Heart left ventricle (tissue), 16 donors: ENCODE data around the gene SMC3. TPM values are rescaled to one million over a fixed set of nuclear protein-coding genes. Genes with fewer than 3 reads are reported as not detected.

Experiments
- ATAC-seq, 4 donors: fragments of 200-7000 bp; cut with Tn5 transposase; one replicate each; pipeline ENCODE4 v1.9.1; 2020 to 2022; ENCODE audit warnings: moderate library complexity in 4 of 4, mild to moderate bottlenecking in 3 of 4, moderate number of reproducible peaks in 1 of 4
- DNase-seq, 5 donors: peaks; one replicate each; pipeline ENCODE4 v3.0.0-alpha.2; 2020
- H3K27ac ChIP-seq, 12 donors: fragments of 200-600 bp; sonication (generic) in 4 of 12; one replicate each; pipeline versions ENCODE4 v1.5.0 to v1.8.0; 2016 to 2022; ENCODE audit warnings: mild to moderate bottlenecking in 2 of 12
- H3K27me3 ChIP-seq, 9 donors: fragments of 200-600 bp; sonication (generic) in 2 of 9; one replicate each; pipeline versions ENCODE4 v1.5.1 to v1.8.0; 2016 to 2022; ENCODE audit warnings: mild to moderate bottlenecking in 3 of 9
- H3K36me3 ChIP-seq, 9 donors: fragments of 200-600 bp; sonication (generic) in 2 of 9; one replicate each; pipeline versions ENCODE4 v1.5.0 to v1.8.0; 2018 to 2022; ENCODE audit warnings: mild to moderate bottlenecking in 2 of 9
- H3K4me1 ChIP-seq, 12 donors: fragments of 200-600 bp; sonication (generic) in 4 of 12; one replicate each; pipeline versions ENCODE4 v1.5.0 to v1.8.0; 2016 to 2022; ENCODE audit warnings: mild to moderate bottlenecking in 3 of 12
- H3K4me3 ChIP-seq, 12 donors: fragments of 200-600 bp; sonication (generic) in 4 of 12; one replicate each; pipeline versions ENCODE4 v1.5.0 to v1.8.0; 2017 to 2022; ENCODE audit warnings: mild to moderate bottlenecking in 9 of 12, moderate library complexity in 4 of 12
- H3K9me3 ChIP-seq, 12 donors: fragments of 200-600 bp; sonication (generic) in 4 of 12; one replicate each; pipeline versions ENCODE4 v1.5.0 to v1.8.0; 2016 to 2022; ENCODE audit warnings: mild to moderate bottlenecking in 1 of 12
- POLR2A ChIP-seq, 2 donors: fragments of 450-650 bp; IDR thresholded peaks; one replicate each; pipeline ENCODE4 v1.6.1; 2017; ENCODE audit warnings: antibody characterized with exemption in 2 of 2, mild to moderate bottlenecking in 2 of 2, moderate library complexity in 2 of 2
- WGBS, 4 donors: extraction: QIAGEN DNeasy Blood & Tissue Kit in 2 of 4; methylation state at CpG; one replicate each; pipeline versions ENCODE4 v1.1.5 to v1.1.7; 2013 to 2018; 5-methylcytosine and 5-hydroxymethylcytosine counted together
- intact Hi-C, 10 donors: fragments of 100-400 bp; cut with DNase I; formaldehyde crosslinking; loops; one replicate each; pipeline versions ENCODE4 v1.11.1 to v1.14.2; 2022
- polyA plus RNA-seq, 2 donors: library from polyadenylated mRNA; stranded (reverse); fragments of 200-250 nt; gene quantifications; one replicate each; pipeline ENCODE4 v1.2.3, GENCODE V29; 2013
- total RNA-seq, 9 donors: library from RNA; depleted of rRNA in 2 of 9; stranded (reverse); fragments of >200 nt in 2 of 9; fragmentation: NEBNext Ultra II Directional in 3 of 9; extraction: Animal tissue kit (Norgen Biotek cat#: 25700) in 3 of 9; gene quantifications; one replicate each; pipeline versions ENCODE4 v1.1.0 to v1.2.4, GENCODE V29; 2016 to 2023
- TF ChIP-seq, protein P1 (sequence below), 12 donors: fragments of 200-600 bp; sonication (generic) in 4 of 12; IDR thresholded peaks; one replicate each; pipeline versions ENCODE4 v1.5.0 to v1.8.0; 2018 to 2022; ENCODE audit warnings: antibody characterized with exemption in 12 of 12, mild to moderate bottlenecking in 5 of 12
- donor health status: ischemic (EF 13 %, LVEDD 7.1; RV severe dilation, severe dysfunction).
- donor health status: healthy with polysubstance abuse.
- donor health status: DM: no; HTN: yes; CAD: no.
- donor health status: DM: no; HTN: no; CAD: no.
- donor health status: ischemic (EF 25% LVEDD 6.9; RV normal size, moderate dysfunction).
- donor health status: ischemic (EF 25% LVEDD 5.7; RV mildly dilated, moderate dysfunction).
- donor health status: healthy.
- donor health status: DM: yes; HTN: yes; CAD: no.
- donor health status: ischemic (EF 35%, LVEDD 5.7; RV mildly dilated, moderate dysfunction).
- donor health status: nonischemic (EF 11% LVEDD 7.7; RV severe dilation, severe dysfunction).
- donor health status: DM: yes; HTN: yes; CAD: no.
- donor health status: PGD.
- donor health status: ischemic (EF 29% LVEDD 5.4; RV normal size, mild dysfunction).
- donor health status: nonischemic (EF 23%, LVEDD 6.1; RV moderate dilation, normal function).

The SMC3 gene
- total and polyA plus RNA-seq, 11 donors, result 12.0 to 29.2 (median 19.6) TPM

DNA sequence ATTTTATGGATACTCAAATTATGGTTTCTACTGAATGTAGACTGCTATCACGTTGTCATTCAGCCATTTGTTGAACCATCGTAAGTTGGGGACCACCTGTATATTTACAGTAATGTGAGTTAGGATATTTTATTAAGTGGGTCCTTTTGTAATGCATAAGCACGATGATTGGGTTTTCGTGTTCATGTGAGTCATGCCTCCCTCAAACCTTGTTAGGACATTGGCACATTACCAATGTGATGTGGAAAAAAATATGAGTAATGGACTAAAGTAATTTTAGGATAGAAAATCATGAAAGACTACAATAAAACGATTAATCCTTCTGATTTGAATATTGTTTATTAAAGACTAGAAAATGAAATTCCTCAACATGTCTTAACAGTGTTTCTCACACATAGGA, 8.7 kb downstream of the SMC3 start:
- intact Hi-C loops, result no loop called here
- TF ChIP-seq, protein P1, sequence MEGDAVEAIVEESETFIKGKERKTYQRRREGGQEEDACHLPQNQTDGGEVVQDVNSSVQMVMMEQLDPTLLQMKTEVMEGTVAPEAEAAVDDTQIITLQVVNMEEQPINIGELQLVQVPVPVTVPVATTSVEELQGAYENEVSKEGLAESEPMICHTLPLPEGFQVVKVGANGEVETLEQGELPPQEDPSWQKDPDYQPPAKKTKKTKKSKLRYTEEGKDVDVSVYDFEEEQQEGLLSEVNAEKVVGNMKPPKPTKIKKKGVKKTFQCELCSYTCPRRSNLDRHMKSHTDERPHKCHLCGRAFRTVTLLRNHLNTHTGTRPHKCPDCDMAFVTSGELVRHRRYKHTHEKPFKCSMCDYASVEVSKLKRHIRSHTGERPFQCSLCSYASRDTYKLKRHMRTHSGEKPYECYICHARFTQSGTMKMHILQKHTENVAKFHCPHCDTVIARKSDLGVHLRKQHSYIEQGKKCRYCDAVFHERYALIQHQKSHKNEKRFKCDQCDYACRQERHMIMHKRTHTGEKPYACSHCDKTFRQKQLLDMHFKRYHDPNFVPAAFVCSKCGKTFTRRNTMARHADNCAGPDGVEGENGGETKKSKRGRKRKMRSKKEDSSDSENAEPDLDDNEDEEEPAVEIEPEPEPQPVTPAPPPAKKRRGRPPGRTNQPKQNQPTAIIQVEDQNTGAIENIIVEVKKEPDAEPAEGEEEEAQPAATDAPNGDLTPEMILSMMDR (IDR thresholded peaks at IDR 0.05), result no peak
- TF ChIP-seq POLR2A (IDR thresholded peaks at IDR 0.05), result no peak
- 75 to 79% (median 76%) methylated on average over 5 of the region's 5 CpGs for WGBS, 4 donors
- peaks cover 0 to 69% (median 50%) of the 10 kb centered on the region in 9 donors for H3K36me3 ChIP-seq
- H3K4me1 ChIP-seq, result peaks cover 0 to 33% (median 14%) of the 10 kb centered on the region in 12 donors
- no peak for ATAC-seq
- H3K27me3 ChIP-seq, result no peaks in the 10 kb centered on the region
- no peak overlapping the region for H3K4me3 ChIP-seq
- no peak overlapping the region for H3K27ac ChIP-seq
- no peak for DNase-seq
- H3K9me3 ChIP-seq, result no peaks in the 10 kb centered on the region

DNA sequence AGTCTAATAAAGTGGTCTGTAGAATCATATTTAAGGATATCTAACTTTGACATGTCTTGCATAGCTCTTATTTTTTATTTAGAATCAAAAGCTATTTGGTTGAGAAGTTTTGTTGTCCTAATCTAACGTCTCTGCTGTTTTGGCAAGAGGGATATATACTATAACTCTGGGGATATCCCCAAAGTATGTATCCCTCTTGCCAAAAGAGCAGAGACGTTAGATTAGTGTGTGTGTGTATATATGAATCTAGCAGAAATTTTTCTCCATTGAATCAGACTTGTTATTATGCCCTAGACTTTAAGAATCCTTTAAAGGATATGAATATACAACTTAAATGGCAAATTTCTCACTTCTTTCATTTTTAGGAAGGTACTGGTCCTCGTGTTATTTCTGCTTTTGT, 9.6 kb downstream of the SMC3 start:
- ATAC-seq (no peak), DNase-seq (no peak)
- no peaks in the 10 kb centered on the region for H3K9me3 ChIP-seq
- no peaks in the 10 kb centered on the region for H3K27me3 ChIP-seq
- H3K4me3 ChIP-seq, result no peak overlapping the region
- TF ChIP-seq POLR2A (IDR thresholded peaks at IDR 0.05), result no peak
- TF ChIP-seq, protein P1 (IDR thresholded peaks at IDR 0.05), result no peak
- intact Hi-C loops, result no loop called here
- 61 to 68% (median 65%) methylated on average over 3 of the region's 3 CpGs for WGBS, 4 donors
- peaks cover 0 to 77% (median 58%) of the 10 kb centered on the region in 9 donors for H3K36me3 ChIP-seq
- H3K27ac ChIP-seq, result no peak overlapping the region
- peaks cover 0 to 26% (median 10%) of the 10 kb centered on the region in 12 donors for H3K4me1 ChIP-seq

DNA sequence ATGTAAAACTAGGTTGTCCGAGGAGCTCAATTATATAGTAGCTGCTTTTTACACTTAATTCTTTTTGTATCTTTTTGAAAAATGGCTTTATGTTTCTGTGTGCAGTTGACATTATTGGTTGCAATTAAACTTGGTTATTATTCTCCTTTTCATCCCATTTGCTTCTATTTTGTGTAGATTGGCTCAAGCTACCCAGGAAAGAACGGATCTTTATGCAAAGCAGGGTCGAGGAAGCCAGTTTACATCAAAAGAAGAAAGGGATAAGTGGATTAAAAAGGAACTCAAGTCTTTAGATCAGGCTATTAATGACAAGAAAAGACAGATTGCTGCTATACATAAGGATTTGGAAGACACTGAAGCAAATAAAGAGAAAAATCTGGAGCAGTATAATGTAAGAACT, 16.5 kb downstream of the SMC3 start:
- H3K4me3 ChIP-seq, result no peak overlapping the region
- DNase-seq, result no peak
- no peaks in the 10 kb centered on the region for H3K4me1 ChIP-seq
- TF ChIP-seq, protein P1 (IDR thresholded peaks at IDR 0.05), result no peak
- no peak for TF ChIP-seq POLR2A (IDR thresholded peaks at IDR 0.05)
- no peak overlapping the region for H3K27ac ChIP-seq
- H3K36me3 ChIP-seq, result peaks cover 0 to 100% (median 95%) of the 10 kb centered on the region in 9 donors
- WGBS, 4 donors, result 92 to 96% (median 95%) methylated on average over 3 of the region's 3 CpGs
- H3K27me3 ChIP-seq, result no peaks in the 10 kb centered on the region
- ATAC-seq, result no peak
- intact Hi-C loops, result no loop called here
- no peaks in the 10 kb centered on the region for H3K9me3 ChIP-seq

DNA sequence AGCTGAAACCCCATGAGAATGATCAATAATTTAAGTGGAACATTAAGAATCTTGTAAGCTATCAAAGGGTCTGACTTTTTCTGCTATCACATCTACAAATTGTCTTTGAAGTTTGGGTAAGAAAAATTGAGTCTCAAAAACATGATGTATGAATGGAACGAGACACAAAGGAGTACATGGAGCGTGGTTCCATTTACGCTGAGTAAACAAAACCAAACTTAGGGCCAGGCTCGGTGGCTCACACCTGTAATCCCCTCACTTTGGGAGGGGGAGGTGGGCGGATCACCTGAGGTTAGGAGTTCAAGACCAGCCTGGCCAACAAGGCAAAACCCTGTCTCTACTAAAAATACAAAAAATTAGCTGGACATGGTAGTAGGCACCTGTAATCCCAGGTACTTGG, 24.3 kb downstream of the SMC3 start:
- WGBS, 4 donors, result 92 to 94% (median 94%) methylated on average over 5 of the region's 5 CpGs
- ATAC-seq (no peak), DNase-seq (no peak)
- Histone ChIP-seq H3K4me1 (no peaks in the 10 kb centered on the region), H3K27me3 (no peaks in the 10 kb centered on the region), H3K27ac (no peak overlapping the region), H3K4me3 (no peak overlapping the region), H3K9me3 (no peaks in the 10 kb centered on the region), H3K36me3 (peaks cover 0 to 100% (median 91%) of the 10 kb centered on the region in 9 donors)
- intact Hi-C loops, result no loop called here
- TF ChIP-seq POLR2A (IDR thresholded peaks at IDR 0.05), result no peak
- TF ChIP-seq, protein P1 (IDR thresholded peaks at IDR 0.05), result no peak
